HG02571 (cell line): Measurements from ENCODE around the gene NSUN4.

ENCODE experiments used
- ATAC-seq: cut with Tn5 transposase; IDR thresholded peaks from one replicate; pipeline ENCODE4 v1.9.1; 2021; ENCODE audit warnings: mild to moderate bottlenecking, moderate library complexity; ENCODE audit not compliant: unreplicated experiment

NSUN4 gene

DNA sequence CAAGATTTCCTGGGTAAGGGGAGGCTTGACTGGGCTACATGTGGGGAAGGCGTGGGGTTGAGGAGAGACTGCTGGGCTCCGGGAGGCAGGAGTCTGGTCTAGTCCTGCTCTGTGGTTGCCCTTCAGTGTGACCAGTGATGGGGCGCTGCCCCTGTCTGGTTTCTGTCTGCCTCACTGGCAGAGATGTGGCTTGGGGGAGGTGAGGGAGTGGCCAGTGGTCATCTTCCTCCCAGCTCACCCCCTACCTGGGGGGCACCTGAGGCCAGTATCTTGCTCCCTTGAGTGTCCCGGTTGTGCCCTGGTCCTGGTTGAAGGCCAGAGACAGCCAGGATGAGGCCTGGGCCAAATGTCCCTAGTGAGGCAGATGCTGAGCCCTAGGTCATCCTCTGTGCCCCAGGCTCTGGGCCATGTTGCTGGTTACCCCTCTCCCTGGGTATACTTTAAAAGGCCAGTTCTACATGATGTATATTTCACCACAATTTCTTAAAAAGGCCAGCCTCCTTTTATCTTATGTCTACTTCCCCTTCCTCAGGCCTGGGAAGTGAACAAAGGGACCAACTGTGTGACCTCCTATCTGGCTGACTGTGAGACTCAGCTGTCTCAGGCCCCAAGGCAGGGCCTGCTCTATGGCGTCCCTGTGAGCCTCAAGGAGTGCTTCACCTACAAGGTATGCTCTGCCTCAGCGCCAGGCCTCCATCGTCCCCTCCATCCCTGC, 64.0 kb downstream of the NSUN4 start:
- no peak for ATAC-seq

DNA sequence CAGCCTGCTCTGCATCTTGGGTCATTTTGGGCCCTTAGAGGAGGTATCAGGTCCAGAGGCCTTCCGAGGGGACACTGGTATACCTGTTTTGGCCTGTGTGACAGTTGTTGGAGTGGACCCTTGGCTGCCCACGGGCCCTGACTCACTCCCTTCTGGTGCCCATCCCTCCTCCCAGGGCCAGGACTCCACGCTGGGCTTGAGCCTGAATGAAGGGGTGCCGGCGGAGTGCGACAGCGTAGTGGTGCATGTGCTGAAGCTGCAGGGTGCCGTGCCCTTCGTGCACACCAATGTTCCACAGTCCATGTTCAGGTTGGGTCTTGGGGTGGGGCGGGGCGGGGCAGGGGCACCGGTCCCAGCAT, 64.6 kb downstream of the NSUN4 start:
- no peak for ATAC-seq

DNA sequence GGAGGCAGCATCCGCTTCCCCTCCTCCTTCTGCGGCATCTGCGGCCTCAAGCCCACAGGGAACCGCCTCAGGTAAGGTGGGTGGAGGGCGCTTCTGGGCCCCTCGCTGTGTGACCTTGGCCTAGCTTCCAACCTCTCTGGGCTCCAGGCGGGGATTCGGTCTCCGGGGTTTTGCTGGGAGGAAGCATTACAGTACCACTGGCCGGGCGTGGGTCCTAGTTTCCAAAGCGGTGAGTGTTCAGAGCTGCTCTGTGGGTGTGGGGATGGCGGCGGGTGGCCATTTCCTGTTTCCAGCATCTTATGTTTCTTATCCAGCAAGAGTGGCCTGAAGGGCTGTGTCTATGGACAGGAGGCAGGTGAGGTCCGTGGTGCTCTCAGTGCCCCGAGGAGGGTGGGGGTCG, 65.1 kb downstream of the NSUN4 start:
- no peak for ATAC-seq

DNA sequence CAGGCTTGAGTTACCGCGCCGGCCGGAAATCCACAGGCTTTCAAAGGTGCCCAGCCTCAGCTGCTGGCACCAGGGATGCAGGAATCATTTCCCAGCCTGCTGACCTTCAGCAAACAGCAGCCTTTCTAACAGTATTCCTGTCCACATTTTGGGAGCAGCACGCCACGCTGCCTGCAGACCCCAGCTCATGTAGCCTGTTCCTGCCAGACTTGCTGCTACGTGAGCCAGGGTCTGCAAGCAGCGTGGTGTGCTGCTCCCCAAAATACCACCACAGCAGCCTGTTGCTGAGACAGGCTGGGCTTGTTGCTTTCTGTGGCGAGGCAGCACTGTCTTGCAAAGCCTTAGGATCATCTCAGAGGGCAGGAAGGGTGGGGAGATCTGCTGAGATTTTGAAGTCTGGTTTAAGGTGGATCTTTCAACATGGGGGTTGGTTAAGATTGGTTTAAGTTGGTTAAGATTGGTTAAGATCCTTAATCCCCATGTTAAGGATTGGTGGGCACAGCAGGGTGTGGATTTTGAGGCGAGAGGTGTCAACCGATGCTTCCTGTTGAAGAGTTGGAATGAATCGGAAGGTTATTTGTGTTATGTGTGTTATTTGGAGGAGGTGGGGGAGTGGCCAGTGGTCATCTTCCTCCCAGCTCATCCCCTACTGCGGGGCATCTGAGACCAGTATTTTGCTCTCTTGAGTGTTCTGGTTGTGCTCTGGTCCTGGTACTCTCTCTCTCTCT, 66.4 kb downstream of the NSUN4 start:
- ATAC-seq: no peak

DNA sequence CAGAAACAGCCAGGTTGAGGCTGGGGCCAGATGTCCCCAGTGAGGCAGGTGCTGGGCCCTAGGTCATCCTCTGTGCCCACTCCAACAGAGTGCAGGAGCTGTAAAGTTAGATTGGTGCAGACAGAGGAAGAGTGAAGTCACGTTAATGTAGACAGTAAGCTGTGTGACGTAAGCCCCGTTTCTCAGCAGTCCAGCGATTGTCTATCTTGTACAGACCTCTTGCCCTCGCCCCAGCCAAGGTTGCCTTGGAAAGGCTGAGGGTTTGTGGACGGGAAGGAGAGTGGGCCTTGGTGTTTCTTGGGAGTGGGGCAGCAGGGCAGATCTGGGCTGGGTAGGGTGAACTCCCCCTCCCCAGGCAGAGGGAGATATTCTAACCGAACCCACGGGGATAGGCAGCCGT, 67.0 kb downstream of the NSUN4 start:
- ATAC-seq: no peak

DNA sequence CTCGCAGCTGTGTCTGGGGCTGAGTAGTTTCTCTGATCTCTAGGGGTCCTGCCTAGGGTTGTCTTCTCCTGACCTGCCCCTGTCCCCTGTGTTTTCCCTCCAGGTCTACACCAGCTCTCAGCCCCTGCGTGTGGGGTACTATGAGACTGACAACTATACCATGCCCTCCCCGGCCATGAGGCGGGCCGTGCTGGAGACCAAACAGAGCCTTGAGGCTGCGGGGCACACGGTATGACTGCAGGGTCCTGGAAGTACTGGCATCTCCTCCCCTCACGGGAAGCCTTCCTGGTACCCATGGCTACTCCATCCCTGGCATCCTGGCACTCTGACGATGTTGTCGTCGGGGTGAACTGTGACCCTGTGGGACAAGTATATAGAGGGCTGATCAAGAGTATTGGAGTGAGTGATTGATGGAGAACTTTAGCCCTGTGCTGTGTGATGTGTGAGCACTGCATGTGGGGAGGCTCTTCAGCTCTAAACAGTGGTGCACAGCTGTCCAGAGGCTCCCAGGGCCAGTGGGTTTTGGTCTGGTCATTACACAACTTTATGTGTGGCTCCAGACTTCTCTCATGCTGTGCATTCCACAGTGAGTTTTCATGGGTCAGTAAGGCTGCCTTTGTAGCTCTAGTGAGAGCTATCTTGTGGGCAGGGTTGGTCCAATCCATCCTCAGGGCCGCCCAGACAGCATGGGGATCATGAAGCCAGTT, 67.9 kb downstream of the NSUN4 start:
- ATAC-seq: no peak

DNA sequence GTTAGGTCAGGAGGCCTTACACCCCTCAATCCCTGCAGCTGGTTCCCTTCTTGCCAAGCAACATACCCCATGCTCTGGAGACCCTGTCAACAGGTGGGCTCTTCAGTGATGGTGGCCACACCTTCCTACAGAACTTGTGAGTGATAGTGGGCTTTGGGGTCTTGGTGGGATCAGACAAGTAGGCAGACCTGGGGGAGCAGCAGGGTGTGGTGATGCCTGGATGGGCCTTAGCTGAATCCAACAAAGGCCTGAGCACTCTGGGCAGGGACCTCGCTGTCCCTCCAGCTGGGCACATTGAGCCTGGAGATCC, 68.4 kb downstream of the NSUN4 start:
- no peak for ATAC-seq

DNA sequence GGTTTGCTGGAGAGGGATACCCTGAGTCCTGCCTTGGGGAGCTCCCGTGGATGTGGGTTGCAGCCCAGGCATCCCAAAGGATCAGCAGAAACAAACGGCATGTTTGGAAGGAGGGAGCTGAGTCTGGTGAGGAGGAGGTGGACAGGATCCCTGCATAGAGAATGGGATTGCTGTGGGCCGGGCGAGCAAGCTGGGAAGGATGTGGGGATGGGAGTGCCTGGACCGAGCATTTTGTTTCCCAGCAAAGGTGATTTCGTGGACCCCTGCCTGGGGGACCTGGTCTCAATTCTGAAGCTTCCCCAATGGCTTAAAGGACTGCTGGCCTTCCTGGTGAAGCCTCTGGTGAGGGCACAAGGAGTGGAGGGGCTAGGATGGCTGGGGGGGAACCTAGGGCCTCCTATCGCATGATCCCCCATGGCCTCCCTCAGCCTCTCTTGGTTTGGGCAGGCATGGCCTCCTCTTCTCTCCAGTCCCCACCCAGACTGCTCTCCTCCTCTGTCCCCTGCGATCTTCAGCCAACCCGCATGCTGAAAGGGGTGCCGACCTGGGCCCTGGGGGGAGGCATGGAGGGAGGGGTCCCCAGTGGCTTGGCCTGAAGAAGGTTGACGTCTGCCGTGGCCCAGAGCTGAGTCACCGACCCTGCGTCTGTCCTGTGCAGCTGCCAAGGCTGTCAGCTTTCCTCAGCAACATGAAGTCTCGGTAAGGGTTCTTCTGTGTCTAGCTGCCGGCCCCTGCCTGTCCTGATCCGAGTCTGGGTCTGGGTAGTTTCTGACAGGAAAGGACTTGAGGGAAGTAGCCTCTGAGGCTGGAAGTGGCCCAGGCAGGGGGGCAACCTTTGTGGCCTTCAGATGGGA, 69.8 kb downstream of the NSUN4 start:
- ATAC-seq: no peak

DNA sequence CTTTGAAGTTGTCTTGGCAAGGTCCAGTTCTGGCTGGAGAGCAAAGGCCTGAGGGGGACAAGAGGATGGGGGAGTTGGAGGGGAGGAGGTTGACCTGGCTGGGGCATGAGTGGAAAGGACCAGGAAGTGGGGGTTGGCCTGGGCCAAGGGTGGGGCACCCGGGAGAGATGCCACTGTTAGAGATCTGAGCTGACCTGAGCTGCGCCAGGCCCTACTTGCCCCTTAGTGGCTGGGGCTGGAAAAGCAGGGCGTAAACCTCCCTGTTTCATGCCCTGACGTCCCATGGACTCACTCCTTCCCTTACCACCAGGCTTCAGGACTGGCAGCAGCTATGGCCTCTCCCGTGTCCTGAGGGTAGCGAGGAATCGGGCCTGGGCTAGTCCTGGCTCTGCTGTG, 70.4 kb downstream of the NSUN4 start:
- no peak for ATAC-seq
